CD4-positive, CD25-positive, alpha-beta regulatory T cell (primary cell): Measurements from ENCODE around the gene UBE2L6. TPM values are rescaled to one million over a fixed set of nuclear protein-coding genes. Genes with fewer than 3 reads are reported as not detected.

ENCODE experiments used
- ATAC-seq, 2 donors: fragments of 150-1000 bp; cut with Tn5 transposase; one replicate each; pipeline ENCODE4 v1.10.0; 2021; ENCODE audit warnings: low read depth in 2 of 2, moderate number of reproducible peaks in 2 of 2, moderate library complexity in 1 of 2
- DNase-seq, 3 donors: peaks; one replicate each; pipeline versions ENCODE4 v3.0.0 to v3.0.0-alpha.2; 2012 to 2022; ENCODE audit warnings: mixed read lengths in 1 of 3
- H3K27ac ChIP-seq: one replicate; pipeline ENCODE4 v1.7.0; 2013; ENCODE audit warnings: mild to moderate bottlenecking, low read length; ENCODE audit not compliant: insufficient read depth, poor library complexity, severe bottlenecking
- H3K27me3 ChIP-seq: one replicate; pipeline ENCODE4 v1.7.0; 2013; ENCODE audit warnings: low read length; ENCODE audit not compliant: control insufficient read depth, insufficient read depth
- H3K36me3 ChIP-seq: one replicate; pipeline ENCODE4 v1.7.0; 2013; ENCODE audit warnings: mild to moderate bottlenecking, low read length, moderate library complexity; ENCODE audit not compliant: control insufficient read depth, insufficient read depth
- H3K4me1 ChIP-seq: 2 replicates; pipeline ENCODE4 v1.7.0; 2013; ENCODE audit warnings: mild to moderate bottlenecking, low read length; ENCODE audit not compliant: insufficient read depth, control insufficient read depth, poor library complexity, severe bottlenecking
- H3K4me3 ChIP-seq: one replicate; pipeline ENCODE4 v1.7.0; 2013; ENCODE audit warnings: low read depth, mild to moderate bottlenecking, low read length, moderate library complexity
- H3K9me3 ChIP-seq, 2 experiments: 1 replicate in 1 of 2; 2 replicates in 1 of 2; pipeline ENCODE4 v1.7.0; 2013; ENCODE audit warnings: low read length in 2 of 2, mild to moderate bottlenecking in 1 of 2, moderate library complexity in 1 of 2; ENCODE audit not compliant: control insufficient read depth in 2 of 2
- H3K27ac Mint-ChIP-seq, 3 donors: one replicate each; pipeline ENCODE4 v1.8.0; 2020 to 2022; ENCODE audit warnings: mild to moderate bottlenecking in 3 of 3, mixed read lengths in 3 of 3, moderate library complexity in 2 of 3
- H3K27me3 Mint-ChIP-seq: one replicate; pipeline ENCODE4 v1.8.0; 2022; ENCODE audit warnings: mild to moderate bottlenecking, mixed read lengths
- H3K36me3 Mint-ChIP-seq: one replicate; pipeline ENCODE4 v1.8.0; 2020; ENCODE audit warnings: mixed read lengths
- H3K4me1 Mint-ChIP-seq, 4 donors: one replicate each; pipeline ENCODE4 v1.8.0; 2020 to 2022; ENCODE audit warnings: mixed read lengths in 4 of 4, mild to moderate bottlenecking in 1 of 4
- H3K4me3 Mint-ChIP-seq, 4 donors: one replicate each; pipeline ENCODE4 v1.8.0; 2020 to 2022; ENCODE audit warnings: mild to moderate bottlenecking in 4 of 4, mixed read lengths in 4 of 4, moderate library complexity in 3 of 4
- H3K9me3 Mint-ChIP-seq, 7 donors: one replicate each; pipeline ENCODE4 v1.8.0; 2020 to 2022; ENCODE audit warnings: mixed read lengths in 7 of 7, mild to moderate bottlenecking in 3 of 7, moderate library complexity in 2 of 7
- polyA plus RNA-seq, 4 donors: library from polyadenylated mRNA; unstranded; fragments of 300-500 nt; fragmentation: Illumina TruSeq; gene quantifications; one replicate each; pipeline ENCODE4 v1.2.3, GENCODE V29; 2021
- total RNA-seq: library from RNA; stranded (reverse); gene quantifications from one replicate; pipeline ENCODE4 v1.2.3, GENCODE V29; 2022

UBE2L6 gene
- total and polyA plus RNA-seq, 5 donors from 2014 or later: 103 to 406 (median 292) TPM

- ATAC-seq (no peak), DNase-seq (no peak)
- no peaks in the 10 kb centered on the region for H3K27me3 Mint-ChIP-seq
- Histone ChIP-seq H3K27me3 (no peaks in the 10 kb centered on the region), H3K4me1 (peaks cover 25% of the 10 kb centered on the region), H3K36me3 (no peaks in the 10 kb centered on the region), H3K27ac (no peak overlapping the region), H3K9me3 (no peaks in the 10 kb centered on the region), H3K4me3 (peak overlapping the region; percentile 10)
- H3K4me3 Mint-ChIP-seq: peak overlapping the region; percentile 87 to 98 (median 91)
- H3K9me3 Mint-ChIP-seq: peaks cover 0 to 4% (median 0%) of the 10 kb centered on the region in 7 donors
- no peaks in the 10 kb centered on the region for H3K36me3 Mint-ChIP-seq
- peak overlapping the region; percentile 74 to 83 (median 76) for H3K27ac Mint-ChIP-seq
- peaks cover 14 to 47% (median 32%) of the 10 kb centered on the region in 4 donors for H3K4me1 Mint-ChIP-seq
Measured at GRCh38 chr11:57513452-57513795, 54.0 kb downstream of the UBE2L6 start.

DNA sequence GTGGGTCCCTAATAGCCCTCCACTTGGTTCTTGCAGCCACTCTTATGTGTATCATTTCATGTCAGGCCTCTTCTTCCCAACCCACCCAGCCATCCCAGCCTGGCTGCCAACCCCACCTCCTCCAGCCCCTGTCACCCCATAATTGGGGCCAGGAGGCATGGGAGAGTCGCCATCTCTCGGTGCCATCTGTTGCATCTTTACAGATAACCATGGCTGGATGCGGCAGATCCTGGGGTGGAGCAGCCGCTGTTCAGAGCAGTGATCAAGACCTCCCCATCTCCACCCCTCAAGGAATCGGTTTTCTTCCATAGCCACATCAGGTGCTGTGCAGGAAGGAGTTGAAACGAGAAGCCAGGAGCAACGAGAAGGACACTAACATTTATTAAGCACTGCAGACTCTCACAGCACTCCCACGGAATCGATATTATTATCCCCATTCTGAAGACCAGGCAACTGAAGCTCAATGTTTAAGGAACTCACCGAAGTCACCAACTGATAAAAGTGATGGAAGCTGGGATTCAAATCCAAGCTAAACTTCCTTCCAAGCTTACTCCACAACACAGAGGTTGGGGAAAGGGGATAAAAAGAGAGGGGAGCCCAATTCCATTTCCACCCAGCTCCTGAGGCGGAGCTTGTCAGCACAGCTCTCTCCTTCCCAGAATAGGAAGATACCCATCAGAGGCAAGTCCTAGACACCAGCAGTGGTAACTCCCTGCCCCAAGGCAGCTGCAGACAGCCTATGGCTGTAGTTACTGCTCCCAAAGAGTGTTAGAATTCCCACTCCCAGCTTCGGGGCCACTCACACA, 54.6 kb downstream of the UBE2L6 start:
- Histone ChIP-seq H3K4me3 (no peak overlapping the region), H3K9me3 (no peaks in the 10 kb centered on the region), H3K4me1 (peaks cover 25% of the 10 kb centered on the region), H3K36me3 (no peaks in the 10 kb centered on the region), H3K27ac (no peak overlapping the region), H3K27me3 (no peaks in the 10 kb centered on the region)
- Mint-ChIP-seq H3K4me3 (peak overlapping the region; percentile 87 to 98 (median 91)), H3K27me3 (no peaks in the 10 kb centered on the region), H3K9me3 (peaks cover 0 to 4% (median 0%) of the 10 kb centered on the region in 7 donors), H3K36me3 (peaks cover under 1% of the 10 kb centered on the region), H3K27ac (peak overlapping the region; percentile 24 to 83 (median 76)), H3K4me1 (peaks cover 14 to 49% (median 32%) of the 10 kb centered on the region in 4 donors)
- DNase-seq: no peak
- ATAC-seq: no peak

- Histone ChIP-seq H3K27ac (no peak overlapping the region), H3K27me3 (no peaks in the 10 kb centered on the region), H3K36me3 (no peaks in the 10 kb centered on the region), H3K4me1 (peaks cover 25% of the 10 kb centered on the region), H3K9me3 (no peaks in the 10 kb centered on the region), H3K4me3 (no peak overlapping the region)
- DNase-seq (no peak), ATAC-seq (peak; percentile 26 to 36)
- Mint-ChIP-seq H3K4me3 (peak overlapping the region; percentile 2 to 87 (median 65)), H3K9me3 (peaks cover 0 to 2% (median 0%) of the 10 kb centered on the region in 7 donors), H3K4me1 (peaks cover 14 to 50% (median 32%) of the 10 kb centered on the region in 4 donors), H3K36me3 (peaks cover 5% of the 10 kb centered on the region), H3K27ac (peak overlapping the region; percentile 24 to 76 (median 43)), H3K27me3 (no peaks in the 10 kb centered on the region)
Measured at GRCh38 chr11:57511741-57512430, 55.6 kb downstream of the UBE2L6 start.

DNA sequence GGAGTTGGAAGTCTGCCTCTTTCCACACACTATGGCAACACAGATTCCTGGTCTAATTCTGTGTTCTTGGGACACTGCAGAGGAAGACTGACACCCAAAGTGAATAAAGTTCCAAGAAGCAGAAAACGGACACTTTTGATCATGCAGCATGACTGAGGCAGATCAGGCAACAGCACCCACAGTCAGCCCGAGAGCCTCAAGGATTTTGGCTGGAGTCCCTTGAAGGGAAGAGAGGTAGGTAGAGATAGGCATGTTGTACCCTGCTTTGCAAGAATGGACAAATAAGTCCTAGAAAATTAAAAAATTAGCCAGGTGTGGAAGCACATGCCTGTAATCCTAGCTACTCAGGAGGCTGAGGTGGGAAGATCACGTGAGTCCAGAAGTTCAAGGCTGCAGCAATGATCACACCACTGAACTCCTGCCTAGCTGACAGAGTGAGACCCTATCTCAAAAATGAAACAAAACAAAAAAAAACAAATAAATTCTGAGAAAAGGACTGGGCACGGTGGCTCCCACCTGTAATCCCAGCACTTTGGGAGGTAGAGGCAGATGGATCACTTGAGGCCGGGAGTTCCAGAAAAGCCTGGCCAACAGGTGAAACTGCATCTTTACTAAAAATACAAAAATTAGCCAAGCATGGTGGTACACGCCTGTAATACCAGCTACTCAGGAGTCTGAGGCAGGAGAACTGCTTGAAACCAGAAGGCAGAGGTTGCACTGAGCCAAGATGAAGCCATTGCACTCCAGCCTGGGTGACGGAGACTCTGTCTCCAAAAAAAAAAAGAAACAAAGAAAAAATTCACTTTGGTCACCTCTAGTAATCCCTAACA, 58.9 kb downstream of the UBE2L6 start:
- no peaks in the 10 kb centered on the region for H3K27me3 Mint-ChIP-seq
- Histone ChIP-seq H3K27ac (no peak overlapping the region), H3K4me1 (peaks cover 9% of the 10 kb centered on the region), H3K36me3 (no peaks in the 10 kb centered on the region), H3K27me3 (no peaks in the 10 kb centered on the region), H3K4me3 (no peak overlapping the region), H3K9me3 (no peaks in the 10 kb centered on the region)
- ATAC-seq (no peak), DNase-seq (no peak)
- no peak overlapping the region for H3K4me3 Mint-ChIP-seq
- H3K4me1 Mint-ChIP-seq: peaks cover 14 to 43% (median 24%) of the 10 kb centered on the region in 4 donors
- H3K9me3 Mint-ChIP-seq: peaks cover 0 to under 1% (median 0%) of the 10 kb centered on the region in 7 donors
- H3K27ac Mint-ChIP-seq: peak overlapping the region in 1 of 3 donors; percentile 15
- H3K36me3 Mint-ChIP-seq: peaks cover 8% of the 10 kb centered on the region

- DNase-seq (no peak), ATAC-seq (no peak)
- Mint-ChIP-seq H3K36me3 (peaks cover 8% of the 10 kb centered on the region), H3K4me3 (no peak overlapping the region), H3K9me3 (no peaks in the 10 kb centered on the region), H3K27ac (peak overlapping the region in 1 of 3 donors; percentile 35), H3K4me1 (peaks cover 2 to 23% (median 8%) of the 10 kb centered on the region in 4 donors), H3K27me3 (no peaks in the 10 kb centered on the region)
- Histone ChIP-seq H3K4me3 (no peak overlapping the region), H3K9me3 (no peaks in the 10 kb centered on the region), H3K27ac (no peak overlapping the region), H3K4me1 (no peaks in the 10 kb centered on the region), H3K36me3 (peaks cover 5% of the 10 kb centered on the region), H3K27me3 (no peaks in the 10 kb centered on the region)
Measured at GRCh38 chr11:57506522-57506921, 61.0 kb downstream of the UBE2L6 start.

- Histone ChIP-seq H3K27ac (no peak overlapping the region), H3K27me3 (no peaks in the 10 kb centered on the region), H3K36me3 (peaks cover 22% of the 10 kb centered on the region), H3K4me3 (no peak overlapping the region), H3K9me3 (no peaks in the 10 kb centered on the region), H3K4me1 (no peaks in the 10 kb centered on the region)
- DNase-seq: no peak
- Mint-ChIP-seq H3K27me3 (no peaks in the 10 kb centered on the region), H3K4me3 (no peak overlapping the region), H3K36me3 (peaks cover 16% of the 10 kb centered on the region), H3K9me3 (no peaks in the 10 kb centered on the region), H3K4me1 (peaks cover 0 to 16% (median 3%) of the 10 kb centered on the region in 4 donors), H3K27ac (peak overlapping the region in 2 of 3 donors; percentile 47 to 62)
- no peak for ATAC-seq
Measured at GRCh38 chr11:57504511-57504910, 63.0 kb downstream of the UBE2L6 start.

- peaks cover 0 to 8% (median 1%) of the 10 kb centered on the region in 4 donors for H3K4me1 Mint-ChIP-seq
- H3K36me3 Mint-ChIP-seq: peaks cover 22% of the 10 kb centered on the region
- peak overlapping the region in 1 of 3 donors; percentile 38 for H3K27ac Mint-ChIP-seq
- Histone ChIP-seq H3K9me3 (no peaks in the 10 kb centered on the region), H3K27ac (no peak overlapping the region), H3K27me3 (no peaks in the 10 kb centered on the region), H3K36me3 (peaks cover 26% of the 10 kb centered on the region), H3K4me3 (no peak overlapping the region), H3K4me1 (no peaks in the 10 kb centered on the region)
- H3K9me3 Mint-ChIP-seq: no peaks in the 10 kb centered on the region
- no peaks in the 10 kb centered on the region for H3K27me3 Mint-ChIP-seq
- ATAC-seq (no peak), DNase-seq (no peak)
- H3K4me3 Mint-ChIP-seq: no peak overlapping the region
Measured at GRCh38 chr11:57502870-57503269, 64.6 kb downstream of the UBE2L6 start.
